ENCODE measurements around the gene DNHD1. TPM values are rescaled to one million over a fixed set of nuclear protein-coding genes. Genes with fewer than 3 reads are reported as not detected.
A peak's percentile ranks its signal among the peaks of the same experiment; 100 is the strongest.

DNHD1 gene
- total RNA-seq, 4 donors from 2014 or later = 2.9 to 20.9 (median 9.8) TPM

DNA sequence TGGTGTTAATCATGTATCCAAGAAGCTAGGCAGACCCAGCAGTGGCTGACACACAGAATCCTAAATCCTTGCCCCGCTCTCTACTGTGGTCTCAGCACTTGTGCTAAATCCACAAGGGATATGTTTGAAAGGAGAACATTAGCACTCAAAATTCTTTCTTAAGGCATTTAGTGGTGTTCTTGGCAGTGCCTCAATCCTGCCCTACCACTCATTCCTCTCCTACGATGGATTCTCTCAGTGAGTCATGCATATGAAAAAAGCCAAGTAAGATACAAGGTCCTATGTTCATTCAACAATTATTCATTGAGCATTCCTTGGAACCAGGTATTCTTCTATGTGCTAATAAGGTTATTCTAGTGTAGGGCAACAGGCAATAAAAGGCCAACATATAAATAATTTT, 75.1 kb downstream of the DNHD1 start:
- no peak overlapping the region for H3K4me3 ChIP-seq
- peaks cover 0 to 27% of the 10 kb centered on the region in 2 donors for H3K36me3 ChIP-seq
- no peak overlapping the region for H3K27ac ChIP-seq
- ATAC-seq = peak; percentile 24
- H3K27me3 ChIP-seq = no peaks in the 10 kb centered on the region
- no peaks in the 10 kb centered on the region for H3K9me3 ChIP-seq
- WGBS, 2 donors (ENCODE audit: low coverage in 1 of 2) = 59 to 60% methylated on average over 1 to 2 of the region's 2 CpGs
- peaks cover 3 to 37% (median 9%) of the 10 kb centered on the region in 3 donors for H3K4me1 ChIP-seq
- peak; percentile 57 for TF ChIP-seq POLR2AphosphoS5 (IDR thresholded peaks at IDR 0.05)
- TF ChIP-seq, protein P1, sequence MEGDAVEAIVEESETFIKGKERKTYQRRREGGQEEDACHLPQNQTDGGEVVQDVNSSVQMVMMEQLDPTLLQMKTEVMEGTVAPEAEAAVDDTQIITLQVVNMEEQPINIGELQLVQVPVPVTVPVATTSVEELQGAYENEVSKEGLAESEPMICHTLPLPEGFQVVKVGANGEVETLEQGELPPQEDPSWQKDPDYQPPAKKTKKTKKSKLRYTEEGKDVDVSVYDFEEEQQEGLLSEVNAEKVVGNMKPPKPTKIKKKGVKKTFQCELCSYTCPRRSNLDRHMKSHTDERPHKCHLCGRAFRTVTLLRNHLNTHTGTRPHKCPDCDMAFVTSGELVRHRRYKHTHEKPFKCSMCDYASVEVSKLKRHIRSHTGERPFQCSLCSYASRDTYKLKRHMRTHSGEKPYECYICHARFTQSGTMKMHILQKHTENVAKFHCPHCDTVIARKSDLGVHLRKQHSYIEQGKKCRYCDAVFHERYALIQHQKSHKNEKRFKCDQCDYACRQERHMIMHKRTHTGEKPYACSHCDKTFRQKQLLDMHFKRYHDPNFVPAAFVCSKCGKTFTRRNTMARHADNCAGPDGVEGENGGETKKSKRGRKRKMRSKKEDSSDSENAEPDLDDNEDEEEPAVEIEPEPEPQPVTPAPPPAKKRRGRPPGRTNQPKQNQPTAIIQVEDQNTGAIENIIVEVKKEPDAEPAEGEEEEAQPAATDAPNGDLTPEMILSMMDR (IDR thresholded peaks at IDR 0.05) = no peak

DNA sequence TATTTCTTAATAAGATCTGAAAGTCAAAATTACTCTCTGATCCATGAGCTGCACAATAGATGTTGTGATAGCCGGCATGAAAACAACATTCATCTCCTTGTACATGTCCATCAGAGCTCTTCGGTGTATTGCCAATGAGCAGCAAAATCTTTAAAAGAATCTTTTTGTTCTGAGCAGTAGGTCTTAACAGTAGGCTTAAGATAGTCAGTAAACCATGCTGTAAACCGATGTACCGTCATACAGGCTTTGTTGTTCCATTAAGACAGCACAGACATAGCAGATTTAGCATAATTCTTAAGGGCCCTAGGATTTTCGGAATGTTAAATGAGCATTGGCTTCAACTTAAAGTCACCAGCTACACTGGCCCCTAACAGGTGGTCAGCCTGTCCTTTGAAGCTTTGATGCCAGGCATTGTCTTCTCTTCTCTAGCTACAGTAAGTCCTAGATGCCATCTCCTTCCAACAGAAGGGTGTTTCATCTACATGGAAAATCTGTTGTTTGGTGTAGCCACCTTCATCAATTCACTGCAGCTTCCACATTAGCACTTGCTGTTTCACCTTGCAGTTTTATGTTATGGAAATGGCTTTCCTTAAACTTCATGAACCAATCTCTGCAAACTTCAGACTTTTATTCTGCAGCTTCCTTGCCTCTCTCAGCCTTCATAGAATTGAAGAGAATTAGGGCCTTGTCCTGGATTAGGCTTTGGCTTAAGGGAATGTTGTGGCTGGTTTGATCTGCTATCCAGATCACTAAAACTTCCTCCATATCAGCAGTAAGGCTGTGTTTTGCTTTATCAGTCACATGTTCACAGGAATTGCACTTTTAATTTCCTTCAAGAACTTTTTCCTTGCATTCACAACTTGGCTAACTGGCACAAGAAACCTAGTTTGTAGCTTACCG, 78.0 kb downstream of the DNHD1 start:
- H3K9me3 ChIP-seq = no peaks in the 10 kb centered on the region
- ATAC-seq = no peak
- TF ChIP-seq EP300 (IDR thresholded peaks at IDR 0.05) (no peak), POLR2A (IDR thresholded peaks at IDR 0.05) (no peak), POLR2AphosphoS5 (IDR thresholded peaks at IDR 0.05) (no peak)
- TF ChIP-seq, protein P1 (IDR thresholded peaks at IDR 0.05) = no peak
- no peak overlapping the region for H3K27ac ChIP-seq
- peaks cover 3 to 35% (median 10%) of the 10 kb centered on the region in 3 donors for H3K4me1 ChIP-seq
- H3K4me3 ChIP-seq = no peak overlapping the region
- H3K27me3 ChIP-seq = no peaks in the 10 kb centered on the region
- WGBS, 2 donors (ENCODE audit: low coverage in 1 of 2) = 78 to 79% methylated on average over 6 of the region's 6 CpGs
- peaks cover 0 to 20% of the 10 kb centered on the region in 2 donors for H3K36me3 ChIP-seq

DNA sequence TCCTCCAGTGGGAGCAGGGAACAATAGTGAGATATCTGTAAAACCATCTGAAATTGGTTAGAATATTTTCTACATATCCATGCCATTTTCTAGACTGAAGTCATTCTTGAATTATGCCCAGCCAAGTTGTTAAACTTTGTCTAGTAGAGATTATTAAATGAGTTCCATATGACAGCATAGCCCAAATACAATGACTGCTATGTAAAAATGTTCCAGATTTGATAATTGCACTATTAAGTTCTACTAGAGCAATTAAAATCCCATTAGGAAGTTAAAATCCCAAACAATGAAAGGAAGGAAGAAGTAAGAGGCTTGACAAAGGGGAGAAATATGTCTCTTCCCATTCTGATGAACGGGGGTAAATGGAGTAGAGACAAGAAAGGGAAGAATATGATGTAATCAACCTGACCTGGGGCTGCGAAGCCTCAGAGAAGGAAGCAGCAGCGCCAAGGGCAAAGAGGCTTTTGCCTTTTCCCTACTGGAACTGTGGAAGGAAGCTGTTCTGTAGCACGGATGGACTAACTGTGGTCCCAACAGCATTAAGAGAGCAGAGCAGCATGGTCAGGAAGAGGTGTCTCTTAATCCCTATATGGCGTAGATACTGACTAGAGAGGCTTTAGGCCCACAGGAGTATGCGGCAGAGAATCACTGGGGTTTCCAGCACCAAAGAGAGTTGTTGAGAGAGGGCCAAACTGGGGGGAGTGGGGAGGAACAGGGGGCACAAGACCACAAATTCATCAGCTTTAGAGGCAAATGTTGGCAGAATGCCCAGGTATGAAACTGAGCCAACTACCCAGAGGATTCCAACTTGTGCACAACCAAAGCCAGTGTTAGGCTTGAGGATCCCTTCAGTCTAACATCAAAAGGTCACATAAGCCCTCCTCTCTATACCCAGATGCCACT, 79.6 kb downstream of the DNHD1 start:
- Histone ChIP-seq H3K36me3 (peaks cover 0 to 9% of the 10 kb centered on the region in 2 donors), H3K4me3 (no peak overlapping the region), H3K4me1 (peaks cover 3 to 30% (median 10%) of the 10 kb centered on the region in 3 donors), H3K9me3 (no peaks in the 10 kb centered on the region), H3K27ac (peak overlapping the region; percentile 52 to 79 (median 77)), H3K27me3 (no peaks in the 10 kb centered on the region)
- ATAC-seq = peak; percentile 53
- whole genome bisulfite sequencing, 2 donors (ENCODE audit: low coverage in 1 of 2) = 11 to 14% methylated on average over 5 of the region's 6 CpGs
- TF ChIP-seq EP300 (IDR thresholded peaks at IDR 0.05) = no peak
- no peak for TF ChIP-seq POLR2AphosphoS5 (IDR thresholded peaks at IDR 0.05)
- TF ChIP-seq, protein P1 (IDR thresholded peaks at IDR 0.05) = no peak
- no peak for TF ChIP-seq POLR2A (IDR thresholded peaks at IDR 0.05)

GRCh38 chr11:6578134-6578533, 81.1 kb downstream of the DNHD1 start:
- WGBS, 2 donors (ENCODE audit: low coverage in 1 of 2) = 67% methylated on average over 1 of the region's 1 CpG; no CpG with 5 or more reads in 1 of the 2 donors
- Histone ChIP-seq H3K27me3 (no peaks in the 10 kb centered on the region), H3K4me1 (peaks cover 3 to 26% (median 10%) of the 10 kb centered on the region in 3 donors), H3K36me3 (peaks cover 0 to 7% of the 10 kb centered on the region in 2 donors), H3K4me3 (no peak overlapping the region), H3K9me3 (peaks cover 0 to 2% (median 0%) of the 10 kb centered on the region in 3 donors), H3K27ac (no peak overlapping the region)
- TF ChIP-seq EP300 (IDR thresholded peaks at IDR 0.05) (no peak), POLR2AphosphoS5 (IDR thresholded peaks at IDR 0.05) (no peak)
- ATAC-seq = no peak

DNA sequence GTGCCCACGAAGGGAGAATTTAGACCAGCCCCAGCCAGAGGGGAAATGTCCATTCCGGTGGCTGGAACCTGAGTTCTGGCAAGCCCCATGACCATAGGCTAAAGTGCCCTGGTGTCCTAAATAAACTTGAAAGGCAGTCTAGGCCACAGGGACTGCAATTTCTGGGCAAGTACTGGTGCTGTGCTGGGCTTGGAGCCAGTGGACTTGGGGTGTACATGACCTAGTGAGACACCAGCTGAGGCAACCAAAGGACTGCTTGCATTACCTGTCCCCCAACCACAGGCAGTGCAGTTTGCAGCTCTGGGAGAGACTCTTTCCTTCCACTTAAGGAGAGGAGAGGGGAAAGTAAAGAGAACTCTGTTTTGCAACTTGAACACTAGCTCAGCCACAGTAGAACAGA, 82.6 kb downstream of the DNHD1 start:
- H3K27ac ChIP-seq = no peak overlapping the region
- no peak for ATAC-seq
- no peaks in the 10 kb centered on the region for H3K27me3 ChIP-seq
- WGBS, 2 donors (ENCODE audit: low coverage in 1 of 2) = 70% methylated on average over 2 of the region's 2 CpGs; no CpG with 5 or more reads in 1 of the 2 donors
- no peak overlapping the region for H3K4me3 ChIP-seq
- peaks cover 3 to 26% (median 10%) of the 10 kb centered on the region in 3 donors for H3K4me1 ChIP-seq
- H3K9me3 ChIP-seq = peaks cover 0 to 18% (median 0%) of the 10 kb centered on the region in 3 donors
- TF ChIP-seq POLR2A (IDR thresholded peaks at IDR 0.05) (no peak), POLR2AphosphoS5 (IDR thresholded peaks at IDR 0.05) (no peak), EP300 (IDR thresholded peaks at IDR 0.05) (no peak)
- TF ChIP-seq, protein P1 (IDR thresholded peaks at IDR 0.05) = no peak
- H3K36me3 ChIP-seq = peaks cover 0 to 7% of the 10 kb centered on the region in 2 donors
